ENCODE measurements around the gene L2HGDH. TPM values are rescaled to one million over a fixed set of nuclear protein-coding genes. Genes with fewer than 3 reads are reported as not detected.

The L2HGDH gene
- polyA plus RNA-seq, 1 of the 3 experiments (the other 2 are of a cell fraction), result 8.4 TPM

GRCh38 chr14:50247245-50247644 lies 64.8 kb downstream of the L2HGDH start:
- POLR2A ChIA-PET, result no interaction called here
- H3K27ac ChIP-seq (ENCODE audit: low read depth in 2 of 2, low read length in 1 of 2), result no peak overlapping the region
- no peaks in the 10 kb centered on the region for H4K20me1 ChIP-seq (ENCODE audit: insufficient read depth)
- no peak overlapping the region for H3K4me3 ChIP-seq (ENCODE audit: low read depth in 2 of 2, low read length in 1 of 2)
- no peak overlapping the region for H2AFZ ChIP-seq (ENCODE audit: low read depth)
- WGBS (ENCODE audit: low lambda C conversion rate), result 95% methylated on average over 3 of the region's 3 CpGs
- H3K9me3 ChIP-seq, result 0 out of 2 replicates have a peak, but pooled peaks cover 3% of the 10 kb centered on the region
- H3K4me1 ChIP-seq (ENCODE audit: control insufficient read depth in 1 of 2, insufficient read depth in 2 of 2, low read depth in 1 of 2, low read length in 1 of 2), result no peaks in the 10 kb centered on the region
- peaks cover 6 to 7% of the 10 kb centered on the region in 2 experiments for H3K36me3 ChIP-seq (replicated peaks in 1 of 2; ENCODE audit: control insufficient read depth in 1 of 2, insufficient read depth in 2 of 2, low read length in 1 of 2)
- H3F3A ChIP-seq (replicated peaks; ENCODE audit: insufficient read depth), result no peaks in the 10 kb centered on the region
- no peak for DNase-seq
- no peak overlapping the region for H3K4me2 ChIP-seq
- H3K9ac ChIP-seq, result no peak overlapping the region
- no peaks in the 10 kb centered on the region for H3K27me3 ChIP-seq (ENCODE audit: insufficient read depth)
- CTCF ChIA-PET, result interaction anchor here (0.6 to 1.3 kb wide), 3 partner anchors 13 to 409 kb away, joined by 3 to 5 read pairs (median 3); no protein-coding TSS in a partner anchor
- H3K79me2 ChIP-seq (ENCODE audit: insufficient read depth), result no peaks in the 10 kb centered on the region
- TF ChIP-seq CHD2 (IDR thresholded peaks at IDR 0.05; ENCODE audit: low read length, partially characterized antibody) (no peak), NFIC (IDR thresholded peaks at IDR 0.05; ENCODE audit: borderline replicate concordance) (no peak), SIN3A (IDR thresholded peaks at IDR 0.05; ENCODE audit: borderline replicate concordance, low read depth, low read length) (no peak), SMC3 (IDR thresholded peaks at IDR 0.05; ENCODE audit: low read depth, low read length) (no peak), MXI1 (IDR thresholded peaks at IDR 0.05; ENCODE audit: low read depth, low read length) (no peak), RFX5 (IDR thresholded peaks at IDR 0.05; ENCODE audit: low read length) (no peak), MAX (IDR thresholded peaks at IDR 0.05; ENCODE audit: low read depth) (no peak), MEF2A (IDR thresholded peaks at IDR 0.05; ENCODE audit: borderline replicate concordance, low read depth) (no peak), IRF3 (IDR thresholded peaks at IDR 0.05; ENCODE audit: low read depth, low read length) (no peak), FOXJ3 (CRISPR knock-in tag; IDR thresholded peaks at IDR 0.05) (no peak), USF2 (IDR thresholded peaks at IDR 0.05; ENCODE audit: borderline replicate concordance, low read depth, low read length) (no peak), TAF1 (IDR thresholded peaks at IDR 0.05; ENCODE audit: borderline replicate concordance, low read depth, low read length) (no peak), TEAD4 (IDR thresholded peaks at IDR 0.05; ENCODE audit: borderline replicate concordance, insufficient read depth) (no peak), EP300 (IDR thresholded peaks at IDR 0.05; ENCODE audit: borderline replicate concordance in 1 of 2, low read depth in 1 of 2, low read length in 1 of 2) (no peak)
- no peaks in the 10 kb centered on the region for H3K9me2 ChIP-seq

GRCh38 chr14:50242566-50243310 lies 69.3 kb downstream of the L2HGDH start:
- H3K4me2 ChIP-seq, result no peak overlapping the region
- no peak overlapping the region for H3K27ac ChIP-seq (ENCODE audit: low read depth in 2 of 2, low read length in 1 of 2)
- TF ChIP-seq JUND (IDR thresholded peaks at IDR 0.05) (no peak), POLR2AphosphoS5 (IDR thresholded peaks at IDR 0.05; ENCODE audit: low read depth, low read length) (no peak), FOXM1 (IDR thresholded peaks at IDR 0.05; ENCODE audit: low read depth) (no peak), NRF1 (IDR thresholded peaks at IDR 0.05; ENCODE audit: low read depth, low read length) (no peak), EP300 (IDR thresholded peaks at IDR 0.05; ENCODE audit: borderline replicate concordance in 1 of 2, low read depth in 1 of 2, low read length in 1 of 2) (no peak), CTCF (IDR thresholded peaks at IDR 0.05) (no peak), MEF2A (IDR thresholded peaks at IDR 0.05; ENCODE audit: borderline replicate concordance, low read depth) (no peak), RAD21 (IDR thresholded peaks at IDR 0.05; ENCODE audit: low read length) (no peak)
- no peaks in the 10 kb centered on the region for H3F3A ChIP-seq (replicated peaks; ENCODE audit: insufficient read depth)
- WGBS (ENCODE audit: low lambda C conversion rate), result 88% methylated on average over 5 of the region's 5 CpGs
- no peak for DNase-seq
- ChIA-PET CTCF (no interaction called here), POLR2A (no interaction called here)
- H3K4me3 ChIP-seq (ENCODE audit: low read depth in 2 of 2, low read length in 1 of 2), result no peak overlapping the region
- H2AFZ ChIP-seq (ENCODE audit: low read depth), result no peak overlapping the region
- H3K27me3 ChIP-seq (ENCODE audit: insufficient read depth), result no peaks in the 10 kb centered on the region
- H4K20me1 ChIP-seq (ENCODE audit: insufficient read depth), result no peaks in the 10 kb centered on the region
- H3K36me3 ChIP-seq (replicated peaks in 1 of 2; ENCODE audit: control insufficient read depth in 1 of 2, insufficient read depth in 2 of 2, low read length in 1 of 2), result peaks cover 0 to 6% of the 10 kb centered on the region in 2 experiments
- no peaks in the 10 kb centered on the region for H3K79me2 ChIP-seq (ENCODE audit: insufficient read depth)
- no peaks in the 10 kb centered on the region for H3K9me3 ChIP-seq
- H3K9me2 ChIP-seq, result no peaks in the 10 kb centered on the region
- H3K4me1 ChIP-seq (ENCODE audit: control insufficient read depth in 1 of 2, insufficient read depth in 2 of 2, low read depth in 1 of 2, low read length in 1 of 2), result no peaks in the 10 kb centered on the region
- H3K9ac ChIP-seq, result no peak overlapping the region
